GM12864 (cell line): ENCODE data around the gene MSMO1.

Experiments
- DNase-seq: peaks from one replicate; pipeline ENCODE4 v3.0.0-alpha.2; 2011; ENCODE audit warnings: low read depth
- H3K4me3 ChIP-seq: 2 replicates; pipeline ENCODE4 v1.5.1; 2011; ENCODE audit warnings: mild to moderate bottlenecking, low read depth, low read length, control low read depth
- CTCF ChIP-seq: IDR thresholded peaks from 2 replicates; pipeline ENCODE4 v1.5.1; 2011; ENCODE audit warnings: low read depth, mild to moderate bottlenecking, moderate library complexity, low read length, control low read depth, inconsistent platforms; ENCODE audit errors: missing control alignments

Gene MSMO1

DNA sequence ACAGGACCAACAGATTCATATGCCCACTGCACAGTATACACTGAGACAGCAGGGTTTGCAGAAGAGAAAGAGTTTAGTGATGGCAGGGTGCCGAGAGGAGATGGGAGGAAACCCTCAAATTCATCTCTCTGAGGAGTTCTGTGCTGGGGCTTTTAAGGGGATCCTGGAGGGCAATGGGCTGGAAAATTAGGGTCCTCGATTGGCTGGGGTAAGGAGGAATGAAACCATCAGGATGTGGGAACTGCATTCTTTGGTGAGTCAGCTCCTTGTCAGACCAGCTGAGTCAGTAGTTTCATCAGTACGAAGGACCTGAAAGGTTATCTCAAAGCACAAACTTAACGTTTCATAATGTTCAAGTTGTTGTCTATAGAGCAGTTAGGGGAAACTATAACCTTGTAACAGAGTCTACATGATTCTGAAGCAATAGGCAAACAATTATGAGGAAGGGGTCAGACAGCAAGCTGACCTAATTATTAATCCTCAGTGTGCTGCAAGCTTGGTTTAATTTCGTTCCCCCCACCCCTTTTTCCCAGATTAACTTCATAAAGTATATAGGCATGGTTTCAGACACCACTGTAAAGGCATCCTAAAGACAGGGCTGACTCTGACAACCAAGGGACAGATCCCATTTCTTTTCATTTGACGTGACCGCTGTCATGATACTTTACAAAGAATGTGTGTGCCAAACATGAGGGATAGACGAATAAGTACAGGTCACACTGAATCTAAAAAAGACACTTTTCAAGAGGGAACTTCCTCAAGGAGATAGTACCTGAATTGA is 1.5 kb upstream of the MSMO1 start:
- peak overlapping the region; percentile 97; the same call in 1 of the 2 replicates for H3K4me3 ChIP-seq
- TF ChIP-seq CTCF = no peak
- no peak for DNase-seq

DNA sequence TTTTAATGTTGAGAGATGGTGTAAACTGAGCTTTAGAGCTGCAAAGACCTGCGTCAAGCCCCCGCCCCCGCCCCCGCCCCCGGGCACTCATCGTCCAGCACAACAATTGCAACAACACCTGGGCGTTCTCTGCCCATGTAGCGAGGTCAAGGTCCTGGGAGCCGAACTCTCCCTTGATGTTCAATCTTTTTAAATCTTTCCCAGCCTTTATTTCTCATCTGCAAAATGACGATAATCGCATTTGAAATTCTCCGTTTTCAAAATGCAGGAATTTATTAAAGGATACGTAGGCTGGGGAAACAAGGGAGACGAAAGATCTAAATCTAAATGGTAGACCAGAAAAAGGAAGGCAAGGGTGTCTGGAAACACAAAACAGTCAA is 648 bp upstream of the MSMO1 start:
- no peak for TF ChIP-seq CTCF
- DNase-seq = no peak
- peak overlapping the region; percentile 97 for H3K4me3 ChIP-seq

DNA sequence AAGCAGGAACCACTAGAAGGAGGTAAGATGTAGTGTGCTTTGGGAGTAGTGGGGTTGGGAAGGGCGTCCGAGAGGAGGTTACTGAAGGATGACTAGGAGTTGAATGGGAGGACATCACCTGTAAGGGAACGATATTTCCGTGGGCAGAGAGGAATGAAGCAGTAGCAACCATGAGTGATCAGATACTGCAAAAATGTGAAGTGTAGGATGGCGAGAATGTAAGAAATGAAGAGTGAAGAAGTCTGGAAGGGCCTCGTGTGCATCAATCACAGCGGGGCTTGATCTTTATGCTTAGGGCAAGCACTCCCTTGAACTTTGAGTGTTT is 594 bp downstream of the MSMO1 start:
- no peak for DNase-seq
- no peak for TF ChIP-seq CTCF
- peak overlapping the region; percentile 97 for H3K4me3 ChIP-seq

DNA sequence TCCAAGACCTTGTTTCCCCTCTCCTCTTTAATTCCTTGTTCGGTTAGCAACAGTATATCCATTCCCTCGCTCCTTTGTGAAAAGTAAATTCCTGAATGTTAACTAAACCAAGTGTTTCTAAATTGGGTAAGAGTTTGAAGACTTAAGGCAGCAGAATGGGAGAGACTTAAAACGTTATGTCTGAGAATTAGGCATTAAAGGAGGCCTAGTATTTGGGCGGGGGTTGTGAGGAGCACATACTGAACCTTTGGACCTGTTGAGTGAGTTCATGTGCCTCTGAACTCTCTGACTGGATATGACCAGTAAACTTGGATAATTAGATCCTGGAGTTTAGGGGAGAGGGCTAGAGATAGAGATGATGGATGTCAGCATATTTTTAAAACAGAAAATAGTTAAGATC is 1.2 kb downstream of the MSMO1 start:
- H3K4me3 ChIP-seq = peak overlapping the region; percentile 97
- DNase-seq = no peak
- TF ChIP-seq CTCF = no peak

DNA sequence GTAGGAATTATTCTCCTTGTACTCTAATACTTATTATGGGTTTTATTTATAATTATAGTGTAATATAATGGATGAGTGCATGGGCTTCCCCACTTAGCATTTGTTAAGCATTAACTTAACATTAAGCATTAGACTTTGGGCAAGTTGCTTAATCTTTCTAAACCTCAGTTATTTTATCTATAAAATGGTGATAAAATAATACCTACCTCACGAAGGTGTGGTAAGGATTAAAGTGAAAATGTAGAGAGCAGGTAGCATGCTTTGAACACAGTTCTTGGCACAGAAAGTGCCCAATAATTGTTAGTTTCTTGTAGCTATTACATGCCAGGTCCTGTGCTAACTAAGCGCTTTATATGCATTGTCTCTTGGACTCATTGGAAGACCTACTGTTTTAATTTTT is 2.6 kb downstream of the MSMO1 start:
- TF ChIP-seq CTCF = no peak
- no peak for DNase-seq
- H3K4me3 ChIP-seq = peak overlapping the region; percentile 97; the same call in 1 of the 2 replicates

DNA sequence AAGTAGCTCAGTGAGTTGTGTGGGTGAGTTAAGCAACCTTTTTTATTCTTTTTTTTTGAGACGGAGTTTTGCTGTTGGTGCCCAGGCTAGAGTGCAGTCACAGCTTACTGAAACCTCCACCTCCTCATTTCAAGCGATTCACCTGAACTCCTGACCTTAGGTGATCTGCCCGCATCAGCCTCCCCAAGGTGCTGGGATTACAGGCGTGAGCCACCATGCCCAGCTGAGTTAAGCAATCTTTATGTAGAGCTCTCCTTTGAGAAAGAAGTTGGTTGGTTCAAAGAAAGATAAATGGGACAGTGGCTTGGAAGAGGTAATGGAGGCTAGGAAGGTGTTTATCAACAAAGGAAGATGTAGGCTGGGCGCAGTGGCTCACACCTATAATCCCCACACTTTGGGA is 3.2 kb downstream of the MSMO1 start:
- no peak for TF ChIP-seq CTCF
- peak overlapping the region; percentile 97 for H3K4me3 ChIP-seq
- DNase-seq = no peak

DNA sequence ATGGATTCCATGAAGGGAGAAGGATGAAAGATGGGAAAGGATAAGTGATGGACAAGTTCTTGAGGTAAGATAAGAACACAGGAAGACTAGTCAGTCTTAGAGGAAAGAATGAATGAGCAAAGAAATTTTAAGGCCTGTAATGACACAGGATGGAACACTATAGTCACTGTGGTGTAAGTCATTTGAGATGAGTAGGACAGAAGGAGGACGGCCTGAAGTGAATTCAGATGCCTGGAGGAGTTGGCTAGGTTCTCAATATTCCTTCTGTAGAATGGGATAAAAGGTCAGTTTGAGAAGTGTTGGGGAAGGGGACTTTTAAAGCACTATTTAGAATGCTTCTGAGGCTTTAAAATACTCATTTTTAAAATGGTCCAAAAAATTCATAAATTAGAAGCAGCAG is 3.9 kb downstream of the MSMO1 start:
- DNase-seq = no peak
- H3K4me3 ChIP-seq = peak overlapping the region; percentile 97; the same call in 1 of the 2 replicates
- TF ChIP-seq CTCF = no peak
